Measurements from ENCODE around the gene NPY4R.
"Not testable (repeated sequence)": the region's sequence is repeated elsewhere in the genome, so short reads cannot be mapped to it uniquely, and the experiment has no call there.

GRCh38 chr10:46411123-46411522, 54.6 kb downstream of the NPY4R start:
- not testable (repeated sequence) for TF ChIP-seq POLR2A, POLR2AphosphoS5 (IDR thresholded peaks at IDR 0.05)
- TF ChIP-seq, protein P1, sequence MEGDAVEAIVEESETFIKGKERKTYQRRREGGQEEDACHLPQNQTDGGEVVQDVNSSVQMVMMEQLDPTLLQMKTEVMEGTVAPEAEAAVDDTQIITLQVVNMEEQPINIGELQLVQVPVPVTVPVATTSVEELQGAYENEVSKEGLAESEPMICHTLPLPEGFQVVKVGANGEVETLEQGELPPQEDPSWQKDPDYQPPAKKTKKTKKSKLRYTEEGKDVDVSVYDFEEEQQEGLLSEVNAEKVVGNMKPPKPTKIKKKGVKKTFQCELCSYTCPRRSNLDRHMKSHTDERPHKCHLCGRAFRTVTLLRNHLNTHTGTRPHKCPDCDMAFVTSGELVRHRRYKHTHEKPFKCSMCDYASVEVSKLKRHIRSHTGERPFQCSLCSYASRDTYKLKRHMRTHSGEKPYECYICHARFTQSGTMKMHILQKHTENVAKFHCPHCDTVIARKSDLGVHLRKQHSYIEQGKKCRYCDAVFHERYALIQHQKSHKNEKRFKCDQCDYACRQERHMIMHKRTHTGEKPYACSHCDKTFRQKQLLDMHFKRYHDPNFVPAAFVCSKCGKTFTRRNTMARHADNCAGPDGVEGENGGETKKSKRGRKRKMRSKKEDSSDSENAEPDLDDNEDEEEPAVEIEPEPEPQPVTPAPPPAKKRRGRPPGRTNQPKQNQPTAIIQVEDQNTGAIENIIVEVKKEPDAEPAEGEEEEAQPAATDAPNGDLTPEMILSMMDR (IDR thresholded peaks at IDR 0.05), result not testable (repeated sequence)
